ENCODE measurements around the gene CDYL.

CDYL gene

DNA sequence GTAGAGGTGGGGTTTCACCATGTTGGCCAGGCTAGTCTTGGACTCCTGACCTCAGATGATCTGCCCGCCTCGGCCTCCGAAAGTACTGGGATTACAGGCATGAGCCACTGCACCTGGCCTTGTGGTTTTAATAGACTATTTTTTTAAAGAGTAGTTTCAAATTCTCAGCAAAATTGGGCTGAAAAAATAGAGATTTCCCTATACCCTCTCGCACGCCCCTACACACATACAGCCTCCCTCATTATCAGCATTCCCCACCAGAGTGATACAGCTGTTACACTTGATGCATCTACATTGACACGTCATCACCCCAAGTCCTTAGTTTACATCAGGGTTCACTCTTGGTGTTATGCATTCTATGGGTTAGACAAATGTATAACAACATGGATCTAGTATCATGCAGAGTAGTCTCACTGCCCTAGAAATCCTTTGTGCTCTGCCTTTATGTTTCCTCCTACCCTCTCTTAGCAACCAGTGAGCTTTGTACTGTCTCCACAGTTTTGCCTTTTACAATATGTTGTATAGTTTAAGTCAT, 103.6 kb downstream of the CDYL start:
- in situ Hi-C loops (cut with HindIII; ENCODE audit: low sequenced_read_pairs) = no loop called here
- TF ChIP-seq, protein P1, sequence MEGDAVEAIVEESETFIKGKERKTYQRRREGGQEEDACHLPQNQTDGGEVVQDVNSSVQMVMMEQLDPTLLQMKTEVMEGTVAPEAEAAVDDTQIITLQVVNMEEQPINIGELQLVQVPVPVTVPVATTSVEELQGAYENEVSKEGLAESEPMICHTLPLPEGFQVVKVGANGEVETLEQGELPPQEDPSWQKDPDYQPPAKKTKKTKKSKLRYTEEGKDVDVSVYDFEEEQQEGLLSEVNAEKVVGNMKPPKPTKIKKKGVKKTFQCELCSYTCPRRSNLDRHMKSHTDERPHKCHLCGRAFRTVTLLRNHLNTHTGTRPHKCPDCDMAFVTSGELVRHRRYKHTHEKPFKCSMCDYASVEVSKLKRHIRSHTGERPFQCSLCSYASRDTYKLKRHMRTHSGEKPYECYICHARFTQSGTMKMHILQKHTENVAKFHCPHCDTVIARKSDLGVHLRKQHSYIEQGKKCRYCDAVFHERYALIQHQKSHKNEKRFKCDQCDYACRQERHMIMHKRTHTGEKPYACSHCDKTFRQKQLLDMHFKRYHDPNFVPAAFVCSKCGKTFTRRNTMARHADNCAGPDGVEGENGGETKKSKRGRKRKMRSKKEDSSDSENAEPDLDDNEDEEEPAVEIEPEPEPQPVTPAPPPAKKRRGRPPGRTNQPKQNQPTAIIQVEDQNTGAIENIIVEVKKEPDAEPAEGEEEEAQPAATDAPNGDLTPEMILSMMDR (IDR thresholded peaks at IDR 0.05; ENCODE audit: low read depth, low read length, missing control alignments) = no peak
- no peak overlapping the region for H3K4me3 ChIP-seq (ENCODE audit: low read depth, low read length)
- DNase-seq (ENCODE audit: low read depth) = no peak

DNA sequence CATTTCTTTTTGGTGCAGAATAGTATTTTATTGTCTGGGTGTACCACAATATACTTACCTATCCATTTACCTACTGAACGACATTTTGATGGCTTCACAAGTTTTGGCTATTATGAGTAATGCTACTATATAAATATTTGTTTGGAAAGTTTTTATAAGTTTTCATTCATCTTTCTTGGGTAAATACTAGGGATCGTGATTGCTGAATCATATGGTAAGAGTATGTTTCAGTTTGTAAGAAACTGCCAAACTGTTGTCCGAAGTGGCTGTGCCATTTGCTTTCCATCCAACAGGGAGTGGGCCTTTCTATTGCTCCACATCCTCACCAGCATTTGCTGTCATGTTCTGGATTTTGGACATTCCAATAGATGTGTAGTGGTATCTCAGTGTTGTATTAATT, 104.2 kb downstream of the CDYL start:
- in situ Hi-C loops (cut with HindIII; ENCODE audit: low sequenced_read_pairs) = no loop called here
- TF ChIP-seq, protein P1 (IDR thresholded peaks at IDR 0.05; ENCODE audit: low read depth, low read length, missing control alignments) = no peak
- no peak overlapping the region for H3K4me3 ChIP-seq (ENCODE audit: low read depth, low read length)
- no peak for DNase-seq (ENCODE audit: low read depth)

DNA sequence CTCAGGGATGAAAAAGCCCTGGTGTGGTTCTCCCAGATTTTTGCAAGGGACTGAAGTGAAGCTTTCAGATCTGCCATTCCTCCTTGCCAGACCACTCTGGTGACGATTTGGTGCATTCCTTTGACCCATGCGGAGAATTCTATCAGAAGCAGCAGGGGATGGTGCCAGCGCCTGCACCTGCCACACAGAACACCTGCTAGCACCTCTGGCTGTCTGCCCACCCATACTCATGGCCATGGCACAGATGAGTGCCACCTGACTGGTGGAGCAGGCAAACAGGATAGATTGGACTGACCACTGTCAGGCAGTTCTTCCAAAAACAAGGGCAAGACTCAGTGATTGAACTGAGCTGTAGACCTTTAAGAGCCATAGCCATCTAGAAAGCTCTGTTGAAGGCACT, 107.1 kb downstream of the CDYL start:
- H3K4me3 ChIP-seq (ENCODE audit: low read depth, low read length) = no peak overlapping the region
- in situ Hi-C loops (cut with HindIII; ENCODE audit: low sequenced_read_pairs) = no loop called here
- no peak for DNase-seq (ENCODE audit: low read depth)
- TF ChIP-seq, protein P1 (IDR thresholded peaks at IDR 0.05; ENCODE audit: low read depth, low read length, missing control alignments) = no peak

GRCh38 chr6:4884646-4885340, 108.6 kb downstream of the CDYL start:
- TF ChIP-seq, protein P1 (IDR thresholded peaks at IDR 0.05; ENCODE audit: low read depth, low read length, missing control alignments) = no peak
- no peak for DNase-seq (ENCODE audit: low read depth)
- H3K4me3 ChIP-seq (ENCODE audit: low read depth, low read length) = no peak overlapping the region
- in situ Hi-C loops (cut with HindIII; ENCODE audit: low sequenced_read_pairs) = no loop called here

DNA sequence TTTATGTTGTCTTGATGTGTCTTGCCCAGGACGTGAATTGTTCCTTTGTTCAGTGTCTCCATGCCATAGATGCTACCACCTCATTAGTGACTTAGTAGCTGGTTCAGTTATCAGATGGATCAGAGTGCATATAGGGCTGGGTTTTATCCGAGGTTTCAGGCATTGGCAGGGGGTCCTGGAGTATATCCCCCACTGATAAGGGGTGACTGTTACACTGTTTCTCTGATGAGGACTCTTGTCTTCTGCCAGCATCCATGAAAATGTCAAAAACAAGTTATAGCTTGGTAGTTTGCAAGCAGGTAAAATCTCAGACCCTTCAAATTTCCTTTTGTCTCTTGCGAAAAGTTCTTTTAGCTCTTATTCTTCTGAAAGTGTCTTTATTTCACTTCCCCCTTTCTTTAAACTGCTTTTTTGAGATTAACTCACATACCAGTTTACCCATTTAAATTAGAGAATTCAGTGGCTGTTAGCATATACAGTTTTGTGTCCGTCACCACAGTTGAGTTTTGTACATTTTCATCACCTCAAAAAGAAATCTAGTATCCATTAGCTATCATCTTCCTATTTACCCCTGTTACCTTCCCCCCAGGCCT, 109.2 kb downstream of the CDYL start:
- TF ChIP-seq, protein P1 (IDR thresholded peaks at IDR 0.05; ENCODE audit: low read depth, low read length, missing control alignments) = no peak
- no peak for DNase-seq (ENCODE audit: low read depth)
- in situ Hi-C loops (cut with HindIII; ENCODE audit: low sequenced_read_pairs) = no loop called here
- H3K4me3 ChIP-seq (ENCODE audit: low read depth, low read length) = no peak overlapping the region

GRCh38 chr6:4888841-4889240, 112.6 kb downstream of the CDYL start:
- H3K4me3 ChIP-seq (ENCODE audit: low read depth, low read length) = no peak overlapping the region
- in situ Hi-C loops (cut with HindIII; ENCODE audit: low sequenced_read_pairs) = no loop called here
- DNase-seq (ENCODE audit: low read depth) = no peak
- TF ChIP-seq, protein P1 (IDR thresholded peaks at IDR 0.05; ENCODE audit: low read depth, low read length, missing control alignments) = no peak

Data from astrocyte of the cerebellum (primary cell).